Uterus (tissue), 2 donors: ENCODE results near the gene KRT85.

ENCODE experiments used
- CTCF ChIP-seq, 4 experiments: fragments of 200-600 bp in 2 of 4; fragments of 450-650 bp in 2 of 4; sonication (generic) in 2 of 4; IDR thresholded peaks; one replicate each; pipeline ENCODE4 v1.5.1; 2016 to 2019; ENCODE audit warnings: antibody characterized with exemption in 4 of 4, mild to moderate bottlenecking in 2 of 4, moderate library complexity in 1 of 4
- POLR2A ChIP-seq, 2 donors: fragments of 450-650 bp; IDR thresholded peaks; one replicate each; pipeline ENCODE4 v1.6.1; 2016; ENCODE audit warnings: antibody characterized with exemption in 2 of 2, mild to moderate bottlenecking in 1 of 2, moderate library complexity in 1 of 2

DNA sequence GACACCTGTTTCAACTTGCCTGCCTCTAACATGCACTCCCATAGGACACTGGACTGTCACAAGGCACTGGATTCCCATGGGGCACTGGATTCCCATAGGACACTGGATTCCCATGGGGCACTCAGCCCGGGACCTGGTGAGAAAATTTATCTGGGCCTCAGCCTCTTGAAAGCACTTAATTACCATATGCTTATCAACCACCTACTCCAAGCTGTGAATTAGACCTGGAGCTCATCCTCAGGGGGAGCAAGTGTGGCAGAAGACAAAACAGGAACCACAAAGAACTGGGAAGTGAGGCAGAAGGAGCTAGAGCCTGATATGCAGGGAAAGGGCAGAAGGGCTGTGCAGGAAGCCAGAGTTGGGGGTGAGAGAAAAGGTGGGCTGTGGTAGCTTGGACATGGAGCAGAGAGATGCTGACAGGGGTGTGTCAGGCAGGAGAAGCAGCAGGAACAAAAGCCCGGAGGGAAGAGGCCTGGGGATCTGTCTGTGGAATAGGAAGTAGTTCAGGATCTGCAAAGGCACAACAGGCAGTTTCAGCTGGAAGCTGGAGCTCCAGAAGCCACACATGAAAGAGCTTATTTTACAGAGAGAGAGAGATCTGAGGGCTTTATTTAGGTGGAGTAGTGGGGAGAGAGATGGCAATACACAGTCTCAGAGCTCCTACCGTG is 35.7 kb upstream of the KRT85 start:
- TF ChIP-seq CTCF (IDR thresholded peaks at IDR 0.05) = no peak
- TF ChIP-seq POLR2A (IDR thresholded peaks at IDR 0.05) = no peak
